OCI-LY7 (cell line): ENCODE results near the gene TLR6. TPM values are rescaled to one million over a fixed set of nuclear protein-coding genes. Genes with fewer than 3 reads are reported as not detected.

ENCODE experiments used
- BruUV-seq: library from RNA; stranded (reverse); fragments of 400-500 nt; replicated peaks from 2 replicates; lab custom pipeline; 2021; lab: Mats Ljungman, UMichigan
- CTCF ChIA-PET: fragments of 300-600 bp; sonication (Branson Sonifier 250); formaldehyde crosslinking; loops from one replicate; lab custom pipeline; 2022; ENCODE audit warnings: antibody characterized with exemption; ENCODE audit not compliant: unreplicated experiment; lab: Charles Lee
- POLR2A ChIA-PET: fragments of 300-600 bp; sonication (Branson Sonifier 250); formaldehyde crosslinking; loops from one replicate; lab custom pipeline; 2022; ENCODE audit warnings: antibody characterized with exemption; lab: Charles Lee
- DNase-seq: peaks from one replicate; pipeline ENCODE4 v3.0.0-alpha.2; 2015; ENCODE audit warnings: low spot score
- H2AFZ ChIP-seq: fragments of 200-600 bp; sonication (generic), shearing (Covaris generic); 2 replicates; pipeline ENCODE4 v1.6.1; 2014; ENCODE audit warnings: mild to moderate bottlenecking, antibody characterized with exemption, low read length, moderate library complexity
- H3K27ac ChIP-seq: fragments of 200-600 bp; sonication (generic); 2 replicates; pipeline ENCODE4 v1.5.1; 2014; ENCODE audit warnings: mixed run types, low read depth, mild to moderate bottlenecking, moderate library complexity, low read length, inconsistent platforms; ENCODE audit not compliant: poor library complexity, severe bottlenecking
- H3K36me3 ChIP-seq: fragments of 200-600 bp; sonication (generic); 2 replicates; pipeline ENCODE4 v1.6.1; 2014; ENCODE audit warnings: mild to moderate bottlenecking, antibody characterized with exemption, low read length, moderate library complexity, mixed read lengths; ENCODE audit not compliant: insufficient read depth
- H3K4me1 ChIP-seq: fragments of 200-600 bp; sonication (generic); 2 replicates; pipeline ENCODE4 v1.5.1; 2014; ENCODE audit warnings: mild to moderate bottlenecking, low read length; ENCODE audit not compliant: insufficient read depth, poor library complexity, severe bottlenecking
- H3K4me2 ChIP-seq: fragments of 200-600 bp; sonication (generic); 2 replicates; pipeline ENCODE4 v1.6.1; 2014; ENCODE audit warnings: mild to moderate bottlenecking, low read length
- H3K4me3 ChIP-seq: fragments of 200-600 bp; sonication (generic); 2 replicates; pipeline ENCODE4 v1.5.1; 2014; ENCODE audit warnings: mild to moderate bottlenecking, low read depth, low read length; ENCODE audit not compliant: poor library complexity, severe bottlenecking
- H3K79me2 ChIP-seq: fragments of 200-600 bp; sonication (generic); 2 replicates; pipeline ENCODE4 v1.6.1; 2016; ENCODE audit warnings: low read depth, mild to moderate bottlenecking, low read length, moderate library complexity, mixed read lengths; ENCODE audit not compliant: insufficient read depth
- H3K9me2 ChIP-seq: fragments of 200-600 bp; sonication (generic); 2 replicates; pipeline ENCODE4 v1.6.1; 2016; ENCODE audit warnings: mild to moderate bottlenecking, low read length, mixed read lengths; ENCODE audit not compliant: insufficient read depth
- H3K9me3 ChIP-seq: fragments of 200-600 bp; sonication (generic); 2 replicates; pipeline ENCODE4 v1.6.1; 2014; ENCODE audit warnings: mild to moderate bottlenecking, mixed run types, low read length, mixed read lengths
- H4K20me1 ChIP-seq: fragments of 200-600 bp; sonication (generic); 2 replicates; pipeline ENCODE4 v1.6.1; 2014; ENCODE audit warnings: mild to moderate bottlenecking, antibody characterized with exemption, low read length, moderate library complexity, mixed read lengths; ENCODE audit not compliant: insufficient read depth
- CTCF ChIP-seq: fragments of 200-600 bp; sonication (generic); conservative IDR thresholded peaks from 2 replicates; pipeline ENCODE4 v1.5.1; 2014; ENCODE audit warnings: mild to moderate bottlenecking, antibody characterized with exemption, low read length, moderate library complexity, mixed read lengths
- EZH2phosphoT487 ChIP-seq: fragments of 200-600 bp; sonication (generic); IDR thresholded peaks from 2 replicates; pipeline ENCODE4 v1.6.1; 2018; ENCODE audit warnings: low read depth, borderline replicate concordance, mild to moderate bottlenecking, mixed run types, antibody characterized with exemption, low read length, moderate library complexity, mixed read lengths
- intact Hi-C: fragments of 100-400 bp; cut with micrococcal nuclease; formaldehyde crosslinking; loops from one replicate; pipeline ENCODE4 v1.10.0; 2022; ENCODE audit not compliant: unreplicated experiment
- total RNA-seq, 2 experiments: library from RNA; depleted of rRNA in 1 of 2; stranded (reverse); fragments of >200 nt in 1 of 2; shearing (Covaris generic) in 1 of 2; gene quantifications; 2 replicates each; pipeline ENCODE4 v1.2.3, GENCODE V29; 2014 to 2022

Gene TLR6
- total RNA-seq, 2 experiments from 2014 or later, result 1.5 to 9.2 TPM

DNA sequence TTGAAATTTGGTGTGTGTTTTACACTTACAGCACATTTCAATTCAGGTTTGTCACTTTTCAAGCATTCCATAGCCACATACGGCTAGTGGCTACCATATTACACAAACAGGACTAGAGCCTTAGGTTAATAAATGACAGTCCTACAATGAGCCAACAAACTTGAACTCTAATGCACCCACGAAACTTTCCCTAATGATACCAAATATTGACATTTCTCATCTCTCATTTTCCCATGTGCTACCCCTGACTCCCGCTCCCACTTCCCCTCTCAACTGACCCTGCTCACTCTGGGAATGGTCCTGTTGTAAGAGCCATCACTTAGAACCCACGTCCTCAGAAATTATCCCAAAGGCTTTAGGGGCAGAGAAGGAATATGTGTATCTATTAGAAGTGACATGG, 68.9 kb downstream of the TLR6 start:
- Histone ChIP-seq H4K20me1 (no peaks in the 10 kb centered on the region), H3K4me3 (no peak overlapping the region), H3K4me2 (no peak overlapping the region), H3K9me2 (no peaks in the 10 kb centered on the region), H3K36me3 (no peaks in the 10 kb centered on the region; the same call in 1 of the 2 replicates), H3K9me3 (peaks cover 16% of the 10 kb centered on the region; the same call in 1 of the 2 replicates), H3K27ac (no peak overlapping the region), H3K4me1 (peaks cover 10% of the 10 kb centered on the region), H2AFZ (no peak overlapping the region), H3K79me2 (peaks cover under 1% of the 10 kb centered on the region; the same call in 1 of the 2 replicates)
- BruUV-seq, result no TSS peak
- POLR2A ChIA-PET, result no interaction called here
- TF ChIP-seq CTCF, result no peak
- TF ChIP-seq EZH2phosphoT487, result no peak
- DNase-seq, result no peak
- CTCF ChIA-PET, result no interaction called here
- intact Hi-C loops, result loop anchor here (10.0 kb wide), 1 partner anchor 347 kb away; no protein-coding TSS in a partner anchor

DNA sequence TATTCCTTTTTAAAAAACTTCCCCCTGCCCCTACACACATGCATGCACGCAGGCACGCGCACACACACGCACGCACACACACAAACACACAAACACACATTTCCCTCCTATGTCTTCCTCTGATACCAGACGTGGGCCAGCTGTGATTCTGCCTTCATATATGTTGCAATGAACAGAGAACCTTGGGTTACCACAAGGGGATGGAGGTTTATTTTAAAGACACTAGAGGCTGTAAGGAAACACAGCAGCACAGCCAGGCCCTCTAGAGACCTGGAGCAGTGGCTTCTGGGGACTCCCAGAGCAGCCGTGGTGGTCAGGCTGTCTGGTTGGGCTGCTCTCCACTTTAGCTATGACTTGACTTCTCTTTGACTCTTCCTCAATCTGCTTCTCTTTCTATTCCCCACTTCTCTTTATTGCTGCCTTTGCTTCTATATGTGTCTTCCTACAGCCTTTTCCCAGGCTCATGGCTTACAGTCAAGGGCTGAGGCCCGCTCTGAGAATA, 70.7 kb downstream of the TLR6 start:
- Histone ChIP-seq H4K20me1 (no peaks in the 10 kb centered on the region), H3K36me3 (no peaks in the 10 kb centered on the region; the same call in 1 of the 2 replicates), H3K9me3 (peaks cover 16% of the 10 kb centered on the region; the same call in 1 of the 2 replicates), H3K4me2 (no peak overlapping the region), H3K4me3 (no peak overlapping the region), H3K9me2 (no peaks in the 10 kb centered on the region), H3K4me1 (peaks cover 19% of the 10 kb centered on the region), H3K27ac (no peak overlapping the region), H3K79me2 (peaks cover 18% of the 10 kb centered on the region), H2AFZ (no peak overlapping the region; the same call in 1 of the 2 replicates)
- DNase-seq, result no peak
- ChIA-PET POLR2A (interaction anchor here (0.9 to 8.9 kb wide), 5 partner anchors 18 to 75 kb away, joined by 3 to 348 read pairs (median 6); partner anchors contain the start of gene TLR1), CTCF (no interaction called here)
- TF ChIP-seq EZH2phosphoT487 (no peak), CTCF (no peak)
- no TSS peak for BruUV-seq
- intact Hi-C loops, result loop anchor here (10.0 kb wide), 1 partner anchor 349 kb away; no protein-coding TSS in a partner anchor
